ENCODE results near the gene BARX2. TPM values are rescaled to one million over a fixed set of nuclear protein-coding genes. Genes with fewer than 3 reads are reported as not detected.

The BARX2 gene
- total RNA-seq, 1 experiment from 2014 or later, result 0.47 TPM

DNA sequence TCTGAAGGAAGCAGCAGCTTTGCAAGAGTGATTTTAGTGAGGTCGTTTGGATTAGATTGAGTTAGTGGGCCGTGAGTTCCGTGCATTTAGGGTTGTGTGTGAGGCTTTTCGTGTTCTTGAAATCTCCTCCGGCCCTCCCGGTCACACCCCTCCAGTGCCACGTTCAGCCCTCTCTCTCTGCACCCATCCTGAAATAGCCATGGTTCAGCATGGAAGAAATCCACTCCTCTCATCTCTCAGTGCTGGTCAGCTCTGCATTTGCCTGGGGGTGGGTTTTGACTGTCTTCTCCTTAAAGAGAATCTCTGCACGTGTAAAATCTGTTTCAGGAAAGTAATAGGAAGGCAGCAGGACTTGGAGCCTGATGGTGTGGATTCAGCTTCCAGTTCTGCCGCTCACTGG, 19.8 kb downstream of the BARX2 start:
- Histone ChIP-seq H3F3A (ENCODE audit: low read length, unreplicated experiment) (no peaks in the 10 kb centered on the region), H3K36me3 (ENCODE audit: low read depth, low read length) (no peaks in the 10 kb centered on the region), H3K9me2 (replicated peaks; ENCODE audit: low read length) (no peaks in the 10 kb centered on the region), H3K4me3 (ENCODE audit: low read length) (no peak overlapping the region), H4K20me1 (ENCODE audit: low read length) (no peaks in the 10 kb centered on the region), H3K4me2 (ENCODE audit: low read length) (no peak overlapping the region), H3K27me3 (ENCODE audit: low read length) (peaks cover 85% of the 10 kb centered on the region), H3K4me1 (ENCODE audit: insufficient read depth, low read length) (no peaks in the 10 kb centered on the region), H2AFZ (ENCODE audit: low read length) (no peak overlapping the region), H3K79me2 (ENCODE audit: low read length) (no peaks in the 10 kb centered on the region), H3K9me3 (ENCODE audit: low read length) (no peaks in the 10 kb centered on the region), H3K27ac (ENCODE audit: low read length) (no peak overlapping the region), H3K9ac (ENCODE audit: low read length) (no peak overlapping the region)
- intact Hi-C loops (cut with micrococcal nuclease), result no loop called here
- ATAC-seq, result no peak
- TF ChIP-seq, protein P1, sequence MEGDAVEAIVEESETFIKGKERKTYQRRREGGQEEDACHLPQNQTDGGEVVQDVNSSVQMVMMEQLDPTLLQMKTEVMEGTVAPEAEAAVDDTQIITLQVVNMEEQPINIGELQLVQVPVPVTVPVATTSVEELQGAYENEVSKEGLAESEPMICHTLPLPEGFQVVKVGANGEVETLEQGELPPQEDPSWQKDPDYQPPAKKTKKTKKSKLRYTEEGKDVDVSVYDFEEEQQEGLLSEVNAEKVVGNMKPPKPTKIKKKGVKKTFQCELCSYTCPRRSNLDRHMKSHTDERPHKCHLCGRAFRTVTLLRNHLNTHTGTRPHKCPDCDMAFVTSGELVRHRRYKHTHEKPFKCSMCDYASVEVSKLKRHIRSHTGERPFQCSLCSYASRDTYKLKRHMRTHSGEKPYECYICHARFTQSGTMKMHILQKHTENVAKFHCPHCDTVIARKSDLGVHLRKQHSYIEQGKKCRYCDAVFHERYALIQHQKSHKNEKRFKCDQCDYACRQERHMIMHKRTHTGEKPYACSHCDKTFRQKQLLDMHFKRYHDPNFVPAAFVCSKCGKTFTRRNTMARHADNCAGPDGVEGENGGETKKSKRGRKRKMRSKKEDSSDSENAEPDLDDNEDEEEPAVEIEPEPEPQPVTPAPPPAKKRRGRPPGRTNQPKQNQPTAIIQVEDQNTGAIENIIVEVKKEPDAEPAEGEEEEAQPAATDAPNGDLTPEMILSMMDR (conservative IDR thresholded peaks at IDR 0.05; ENCODE audit: low read depth, low read length), result no peak
- no peak for TF ChIP-seq EZH2phosphoT487 (IDR thresholded peaks at IDR 0.05; ENCODE audit: borderline replicate concordance, low read length)
- TF ChIP-seq EZH2 (IDR thresholded peaks at IDR 0.05; ENCODE audit: low read length, unreplicated experiment), result no peak
- BruUV-seq (replicated peaks), result no TSS peak
- ChIA-PET POLR2A (ENCODE audit: unreplicated experiment) (no interaction called here), CTCF (no interaction called here)
- no peak for DNase-seq

DNA sequence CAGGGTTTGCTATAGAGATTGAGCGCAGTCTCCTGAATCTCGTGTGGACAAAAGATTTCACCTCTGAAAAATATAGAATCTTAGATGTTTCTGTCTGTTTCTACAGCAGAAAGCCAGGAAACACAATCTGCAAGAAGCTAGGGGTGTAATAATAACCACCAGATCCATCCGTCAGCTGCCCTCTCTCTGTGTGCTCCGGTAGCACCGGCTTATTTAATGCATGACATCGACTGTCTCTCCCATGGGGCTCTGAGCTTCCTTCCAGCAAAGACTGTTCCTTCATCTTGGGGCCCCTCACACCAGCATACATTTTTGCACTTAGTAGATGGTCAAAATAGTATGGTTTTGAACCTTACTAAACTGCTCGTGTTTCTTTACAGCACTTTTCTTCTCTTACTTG, 20.2 kb downstream of the BARX2 start:
- Histone ChIP-seq H4K20me1 (ENCODE audit: low read length) (no peaks in the 10 kb centered on the region), H3K9me3 (ENCODE audit: low read length) (no peaks in the 10 kb centered on the region), H3K79me2 (ENCODE audit: low read length) (no peaks in the 10 kb centered on the region), H3K36me3 (ENCODE audit: low read depth, low read length) (no peaks in the 10 kb centered on the region), H3K27me3 (ENCODE audit: low read length) (peaks cover 85% of the 10 kb centered on the region), H2AFZ (ENCODE audit: low read length) (no peak overlapping the region), H3K9me2 (replicated peaks; ENCODE audit: low read length) (no peaks in the 10 kb centered on the region), H3K4me3 (ENCODE audit: low read length) (no peak overlapping the region), H3K27ac (ENCODE audit: low read length) (no peak overlapping the region), H3K4me2 (ENCODE audit: low read length) (no peak overlapping the region), H3K9ac (ENCODE audit: low read length) (no peak overlapping the region), H3F3A (ENCODE audit: low read length, unreplicated experiment) (no peaks in the 10 kb centered on the region), H3K4me1 (ENCODE audit: insufficient read depth, low read length) (no peaks in the 10 kb centered on the region)
- ATAC-seq (no peak), DNase-seq (no peak)
- intact Hi-C loops (cut with micrococcal nuclease), result no loop called here
- CTCF ChIA-PET, result no interaction called here
- POLR2A ChIA-PET (ENCODE audit: unreplicated experiment), result no interaction called here
- no TSS peak for BruUV-seq (replicated peaks)
- no peak for TF ChIP-seq EZH2 (IDR thresholded peaks at IDR 0.05; ENCODE audit: low read length, unreplicated experiment)
- TF ChIP-seq, protein P1 (conservative IDR thresholded peaks at IDR 0.05; ENCODE audit: low read depth, low read length), result no peak
- no peak for TF ChIP-seq EZH2phosphoT487 (IDR thresholded peaks at IDR 0.05; ENCODE audit: borderline replicate concordance, low read length)

DNA sequence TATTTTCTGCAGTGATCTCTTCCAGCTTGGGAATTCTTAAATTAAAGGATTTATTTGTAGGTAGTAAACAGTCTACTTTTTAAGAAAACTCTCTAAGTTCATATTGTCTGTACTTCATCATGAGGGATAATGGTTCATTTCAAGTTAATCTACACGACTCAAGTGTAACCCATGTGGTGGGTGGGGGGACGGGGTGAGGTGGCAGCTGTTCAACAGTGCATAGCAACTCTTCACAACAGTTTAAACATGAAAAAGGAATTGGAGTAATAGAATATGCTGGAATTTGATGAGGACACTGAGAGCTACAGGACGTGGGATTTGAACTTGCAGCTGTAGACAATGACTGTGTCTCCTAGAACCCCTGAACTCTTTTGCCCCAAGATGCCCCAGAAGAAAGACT, 20.8 kb downstream of the BARX2 start:
- Histone ChIP-seq H3K27ac (ENCODE audit: low read length) (no peak overlapping the region), H3K9me2 (replicated peaks; ENCODE audit: low read length) (no peaks in the 10 kb centered on the region), H3K9ac (ENCODE audit: low read length) (no peak overlapping the region), H2AFZ (ENCODE audit: low read length) (no peak overlapping the region), H3K4me3 (ENCODE audit: low read length) (no peak overlapping the region), H3K4me2 (ENCODE audit: low read length) (no peak overlapping the region), H3F3A (ENCODE audit: low read length, unreplicated experiment) (no peaks in the 10 kb centered on the region), H3K27me3 (ENCODE audit: low read length) (peaks cover 83% of the 10 kb centered on the region), H3K9me3 (ENCODE audit: low read length) (no peaks in the 10 kb centered on the region), H3K79me2 (ENCODE audit: low read length) (no peaks in the 10 kb centered on the region), H4K20me1 (ENCODE audit: low read length) (no peaks in the 10 kb centered on the region), H3K4me1 (ENCODE audit: insufficient read depth, low read length) (no peaks in the 10 kb centered on the region), H3K36me3 (ENCODE audit: low read depth, low read length) (no peaks in the 10 kb centered on the region)
- no TSS peak for BruUV-seq (replicated peaks)
- no peak for ATAC-seq
- no peak for DNase-seq
- TF ChIP-seq EZH2phosphoT487 (IDR thresholded peaks at IDR 0.05; ENCODE audit: borderline replicate concordance, low read length) (no peak), EZH2 (IDR thresholded peaks at IDR 0.05; ENCODE audit: low read length, unreplicated experiment) (no peak)
- TF ChIP-seq, protein P1 (conservative IDR thresholded peaks at IDR 0.05; ENCODE audit: low read depth, low read length), result no peak
- ChIA-PET CTCF (no interaction called here), POLR2A (ENCODE audit: unreplicated experiment) (no interaction called here)
- intact Hi-C loops (cut with micrococcal nuclease), result no loop called here

Measured in PC-3 (cell line).